Tibial nerve (tissue), 4 donors: ENCODE measurements around the gene PRL.

ENCODE experiments used
- CTCF ChIP-seq, 5 experiments: fragments of 200-600 bp in 3 of 5; fragments of 450-650 bp in 2 of 5; sonication (generic) in 3 of 5; IDR thresholded peaks; one replicate each; pipeline ENCODE4 v1.5.1; 2016 to 2019; ENCODE audit warnings: antibody characterized with exemption in 5 of 5, mild to moderate bottlenecking in 3 of 5, moderate library complexity in 2 of 5
- EP300 ChIP-seq, 2 donors: sonication (generic); formaldehyde crosslinking; IDR thresholded peaks; one replicate each; pipeline ENCODE4 v1.6.1; 2017; ENCODE audit warnings: antibody characterized with exemption in 2 of 2, mild to moderate bottlenecking in 1 of 2
- POLR2A ChIP-seq, 2 donors: fragments of 450-650 bp; IDR thresholded peaks; one replicate each; pipeline ENCODE4 v1.6.1; 2017; ENCODE audit warnings: antibody characterized with exemption in 2 of 2, mild to moderate bottlenecking in 2 of 2, moderate library complexity in 2 of 2

- TF ChIP-seq CTCF (IDR thresholded peaks at IDR 0.05) (no peak), POLR2A (IDR thresholded peaks at IDR 0.05) (no peak), EP300 (IDR thresholded peaks at IDR 0.05) (peak in 1 of 2 donors; percentile 25)
Observed at GRCh38 chr6:22251348-22251747, 45.5 kb downstream of the PRL start.
